Testis (tissue), 3 donors: ENCODE results near the gene PLCB2. TPM values are rescaled to one million over a fixed set of nuclear protein-coding genes. Genes with fewer than 3 reads are reported as not detected.

Experiments
- DNase-seq: peaks from one replicate; pipeline ENCODE4 v3.0.0-alpha.2; 2019
- H3K27ac ChIP-seq, 2 donors: fragments of 200-600 bp; sonication (generic); one replicate each; pipeline ENCODE4 v1.5.1; 2019
- H3K27me3 ChIP-seq: fragments of 200-600 bp; sonication (generic); one replicate; pipeline ENCODE4 v1.5.1; 2019
- H3K36me3 ChIP-seq: fragments of 200-600 bp; sonication (generic); one replicate; pipeline ENCODE4 v1.5.1; 2017; ENCODE audit warnings: low read depth; ENCODE audit errors: missing control alignments
- H3K4me1 ChIP-seq: fragments of 200-600 bp; sonication (generic); one replicate; pipeline ENCODE4 v1.5.1; 2019
- H3K4me3 ChIP-seq, 2 donors: fragments of 200-600 bp; sonication (generic); one replicate each; pipeline ENCODE4 v1.5.1; 2017 to 2019
- H3K9me3 ChIP-seq: fragments of 200-600 bp; sonication (generic); one replicate; pipeline ENCODE4 v1.5.1; 2017
- CTCF ChIP-seq, 3 experiments: fragments of 450-650 bp in 2 of 3; fragments of 200-600 bp in 1 of 3; sonication (generic) in 1 of 3; IDR thresholded peaks; one replicate each; pipeline ENCODE4 v1.5.1; 2016 to 2019; ENCODE audit warnings: antibody characterized with exemption in 3 of 3, mild to moderate bottlenecking in 2 of 3, moderate library complexity in 1 of 3
- POLR2A ChIP-seq: fragments of 450-650 bp; IDR thresholded peaks from one replicate; pipeline ENCODE4 v1.6.1; 2017; ENCODE audit warnings: antibody characterized with exemption, mild to moderate bottlenecking, moderate library complexity
- WGBS, 2 donors: methylation state at CpG; one replicate each; pipeline ENCODE4 v1.1.5; 2018; 5-methylcytosine and 5-hydroxymethylcytosine counted together
- intact Hi-C: fragments of 100-400 bp; cut with DNase I; formaldehyde crosslinking; loops from one replicate; pipeline ENCODE4 v1.15.1; 2023; ENCODE audit warnings: low total_unique reads
- polyA plus RNA-seq: library from polyadenylated mRNA; stranded (reverse); fragments of 350-450 nt; fragmentation: Illumina TruSeq; extraction: RNeasy Lipid Tissue Mini Kit (QIAGEN cat#74804); gene quantifications from one replicate; pipeline ENCODE4 v1.2.3, GENCODE V29; 2014; ENCODE audit warnings: low read depth, low replicate concordance; ENCODE audit not compliant: insufficient read depth
- total RNA-seq, 2 donors: library from RNA; depleted of rRNA; stranded (reverse); fragments of >200 nt; gene quantifications; one replicate each; pipeline ENCODE4 v1.2.3, GENCODE V29; 2016

Gene PLCB2
- total and polyA plus RNA-seq, 3 donors from 2014 or later, result 8.8 to 13.6 (median 9.7) TPM

GRCh38 chr15:40239693-40240618 lies 67.8 kb downstream of the PLCB2 start:
- Histone ChIP-seq H3K4me3 (peak overlapping the region in 1 of 2 donors; percentile 38), H3K9me3 (no peaks in the 10 kb centered on the region), H3K27me3 (no peaks in the 10 kb centered on the region), H3K36me3 (no peaks in the 10 kb centered on the region), H3K27ac (peak overlapping the region; percentile 36 to 50), H3K4me1 (peaks cover 23% of the 10 kb centered on the region)
- no peak for DNase-seq
- TF ChIP-seq POLR2A (no peak), CTCF (IDR thresholded peaks at IDR 0.05) (no peak)
- WGBS, 2 donors, result 67 to 72% methylated on average over 7 to 15 of the region's 19 CpGs
- intact Hi-C loops, result no loop called here

DNA sequence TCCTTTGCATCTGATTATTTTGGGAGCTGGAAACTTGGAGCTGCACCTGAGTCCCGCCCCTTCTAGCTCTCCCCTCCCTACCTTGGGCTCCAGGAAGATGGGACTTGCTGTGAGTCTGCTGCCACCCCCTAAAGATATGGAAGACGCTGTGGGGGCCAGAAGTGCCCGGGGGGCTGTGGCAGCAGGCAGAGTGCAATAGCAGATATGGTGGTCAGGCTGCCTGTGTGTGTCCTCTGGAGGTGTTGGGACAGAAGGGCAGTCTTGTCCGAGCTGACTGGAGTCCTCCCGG lies 68.4 kb downstream of the PLCB2 start:
- Histone ChIP-seq H3K27ac (peak overlapping the region; percentile 36 to 50), H3K27me3 (no peaks in the 10 kb centered on the region), H3K4me3 (peak overlapping the region in 1 of 2 donors; percentile 38), H3K36me3 (no peaks in the 10 kb centered on the region), H3K4me1 (peaks cover 23% of the 10 kb centered on the region), H3K9me3 (no peaks in the 10 kb centered on the region)
- intact Hi-C loops, result no loop called here
- no peak for DNase-seq
- 11 to 31% methylated on average over 3 to 5 of the region's 5 CpGs for WGBS, 2 donors
- no peak for TF ChIP-seq CTCF (IDR thresholded peaks at IDR 0.05)
- TF ChIP-seq POLR2A, result no peak

- Histone ChIP-seq H3K4me1 (peaks cover 23% of the 10 kb centered on the region), H3K27me3 (no peaks in the 10 kb centered on the region), H3K27ac (peak within 1 kb of the TSS; percentile 36 to 50), H3K9me3 (no peaks in the 10 kb centered on the region), H3K36me3 (no peaks in the 10 kb centered on the region), H3K4me3 (peak within 1 kb of the TSS; percentile 10 to 38)
- no peak for TF ChIP-seq CTCF (IDR thresholded peaks at IDR 0.05)
- TF ChIP-seq POLR2A, result no peak
- peak; percentile 61 for DNase-seq
- WGBS, 2 donors, result 8% methylated on average over 24 to 36 of the region's 39 CpGs
- intact Hi-C loops, result no loop called here
Observed at GRCh38 chr15:40238532-40239403, 69.0 kb downstream of the PLCB2 start, which contains the start of gene PAK6. Gene PAK6, plus strand, starts transcription at chr15:40239063. Its CDS starts 25,723 bp downstream, at chr15:40264786.

Other genes with a start within 250 kb of the PLCB2 start
- gene BMF, start 199.1 kb downstream of the PLCB2 start, total RNA-seq, result 1 to 10 TPM; 6.9 to 7.7 TPM
- 4.9 TPM for gene BMF, start 199.1 kb downstream of the PLCB2 start, polyA plus RNA-seq
- gene BUB1B, start 146.9 kb downstream of the PLCB2 start, total RNA-seq, result 10 to 100 TPM; 38.6 to 66.2 TPM
- 53.9 TPM for gene BUB1B, start 146.9 kb downstream of the PLCB2 start, polyA plus RNA-seq
- gene PAK6, start 68.9 kb downstream of the PLCB2 start, total RNA-seq, result 100 to 1,000 TPM; 140 to 245 TPM
- 47.4 TPM for gene PAK6, start 68.9 kb downstream of the PLCB2 start, polyA plus RNA-seq
- 10 to 100 TPM in 1 of 2 donors, 1 to 10 TPM in 1; 3.1 to 11.8 TPM for gene ANKRD63, start 24.9 kb downstream of the PLCB2 start, total RNA-seq
- gene ANKRD63, start 24.9 kb downstream of the PLCB2 start, polyA plus RNA-seq, result not detected
- gene INAFM2, start 15.8 kb upstream of the PLCB2 start, total RNA-seq, result 10 to 100 TPM; 31.8 to 49.8 TPM
- 43.4 TPM for gene INAFM2, start 15.8 kb upstream of the PLCB2 start, polyA plus RNA-seq
- gene CCDC9B, start 33.0 kb upstream of the PLCB2 start, total RNA-seq, result 10 to 100 TPM; 36.8 to 38.9 TPM
- gene CCDC9B, start 33.0 kb upstream of the PLCB2 start, polyA plus RNA-seq, result 20.4 TPM
- gene PHGR1, start 43.1 kb upstream of the PLCB2 start, total RNA-seq, result not detected
- gene PHGR1, start 43.1 kb upstream of the PLCB2 start, polyA plus RNA-seq, result not detected
- gene DISP2, start 50.3 kb upstream of the PLCB2 start, total RNA-seq, result 1 to 10 TPM; 4.4 to 7.6 TPM
- gene DISP2, start 50.3 kb upstream of the PLCB2 start, polyA plus RNA-seq, result 3.0 TPM
- 10 to 100 TPM; 39.6 to 66.9 TPM for gene KNSTRN, start 74.8 kb upstream of the PLCB2 start, total RNA-seq
- gene KNSTRN, start 74.8 kb upstream of the PLCB2 start, polyA plus RNA-seq, result 125 TPM
- gene IVD, start 97.9 kb upstream of the PLCB2 start, total RNA-seq, result 10 to 100 TPM; 79.1 to 94.7 TPM
- 88.7 TPM for gene IVD, start 97.9 kb upstream of the PLCB2 start, polyA plus RNA-seq
- 10 to 100 TPM; 52.0 to 53.9 TPM for gene BAHD1, start 133.0 kb upstream of the PLCB2 start, total RNA-seq
- 47.9 TPM for gene BAHD1, start 133.0 kb upstream of the PLCB2 start, polyA plus RNA-seq
- gene CHST14, start 163.0 kb upstream of the PLCB2 start, total RNA-seq, result 10 to 100 TPM in 1 of 2 donors, 1 to 10 TPM in 1; 5.4 to 13.0 TPM
- gene CHST14, start 163.0 kb upstream of the PLCB2 start, polyA plus RNA-seq, result 16.7 TPM